Islet precursor cell (in vitro differentiated cells): Measurements from ENCODE around the gene DIRAS2.
"Not testable (repeated sequence)": the region's sequence is repeated elsewhere in the genome, so short reads cannot be mapped to it uniquely, and the experiment has no call there.

Experiments used
- DNase-seq: peaks from one replicate; pipeline ENCODE4 v3.0.0-alpha.2; 2018

Gene DIRAS2

DNA sequence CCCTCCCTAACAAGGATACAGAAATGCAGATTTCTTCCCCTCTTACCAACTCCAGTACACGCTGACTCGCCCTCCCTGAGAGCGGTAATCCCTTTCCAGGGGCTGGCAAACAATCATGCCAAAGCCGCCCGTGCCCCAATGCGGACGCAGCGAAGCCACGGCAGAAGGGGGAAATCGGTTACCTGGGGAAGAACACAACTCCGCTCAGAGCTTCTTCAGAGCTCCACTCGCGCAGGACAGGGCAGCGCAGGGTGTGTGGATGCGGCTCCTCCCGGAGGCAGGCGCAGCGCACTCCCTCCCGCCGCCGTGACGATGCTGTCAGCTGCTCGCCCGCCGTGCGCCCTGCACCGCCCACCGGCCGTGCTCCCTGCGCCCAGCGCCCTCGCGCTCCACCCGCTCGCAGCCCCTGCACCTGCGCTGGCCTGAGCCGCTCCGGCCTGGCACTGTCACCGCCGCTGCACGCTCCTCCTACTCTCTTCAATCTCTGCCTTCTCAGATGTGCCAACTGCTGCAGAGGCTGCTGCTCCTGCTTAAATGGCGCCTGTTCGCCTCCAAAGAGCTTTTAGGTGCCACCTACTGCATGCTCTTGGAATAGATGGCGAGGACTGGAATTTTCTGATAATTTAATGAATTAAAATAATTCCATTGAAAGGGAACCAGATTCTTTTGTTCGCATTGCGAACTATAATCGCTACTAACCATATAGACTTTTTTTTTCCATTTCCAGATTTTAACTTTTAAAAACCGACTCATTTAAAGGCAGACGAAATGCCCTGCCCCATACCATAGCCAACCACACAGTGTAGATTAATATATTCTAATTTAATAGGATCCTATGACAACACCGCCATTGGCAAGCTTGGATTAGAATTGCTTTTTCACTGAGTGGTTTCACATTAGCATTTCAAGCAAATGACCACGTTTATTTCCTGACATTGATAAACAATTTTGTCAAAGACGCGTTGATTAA is at the start of gene DIRAS2:
DIRAS2 (minus strand) TSS at position 255 of the 970 bp plus-strand sequence. CDS start 28,997 bp downstream, outside the sequence.
- DNase-seq: peak; percentile 86

DNA sequence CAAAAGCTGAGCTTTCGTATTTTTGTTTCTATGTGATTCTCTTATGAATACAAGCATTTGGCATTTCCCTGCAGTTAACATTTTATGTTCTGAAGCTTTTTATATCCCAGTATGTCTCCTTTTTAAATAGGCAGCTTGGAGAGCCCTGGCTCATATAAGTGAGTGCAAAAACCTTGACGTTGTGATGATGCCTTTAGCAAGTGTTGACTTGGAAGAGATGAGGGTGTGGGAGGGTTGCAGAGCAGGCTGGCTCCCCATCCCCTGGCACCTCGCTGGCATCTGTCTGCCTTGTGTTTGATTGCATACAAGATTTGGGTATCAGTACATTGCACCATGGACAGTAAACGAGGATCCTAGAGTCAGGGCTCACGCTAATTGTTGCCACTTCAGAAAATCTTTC is 42.1 kb upstream of the DIRAS2 start:
- no peak for DNase-seq

DNA sequence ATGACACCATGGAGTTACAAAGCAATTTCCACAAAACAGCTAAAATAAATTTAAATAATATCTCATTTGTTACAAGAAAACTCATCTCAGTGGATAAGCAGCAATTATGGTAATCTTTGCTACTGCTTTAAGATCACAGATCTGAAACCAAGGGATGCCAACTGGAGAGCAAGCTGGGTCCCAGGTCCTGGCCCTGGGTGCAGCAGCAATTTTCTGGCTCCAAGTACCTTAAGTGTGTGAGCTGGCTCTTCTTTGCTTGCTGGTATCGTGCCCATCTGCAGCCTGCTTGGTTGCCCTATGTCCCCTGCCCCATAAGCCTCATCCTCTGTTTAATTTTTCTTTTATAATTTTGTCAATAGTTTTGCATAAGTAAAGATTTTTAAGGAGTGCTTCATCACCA is 41.5 kb upstream of the DIRAS2 start:
- DNase-seq: no peak

GRCh38 chr9:90680534-90680933 is 37.9 kb upstream of the DIRAS2 start:
- no peak for DNase-seq

DNA sequence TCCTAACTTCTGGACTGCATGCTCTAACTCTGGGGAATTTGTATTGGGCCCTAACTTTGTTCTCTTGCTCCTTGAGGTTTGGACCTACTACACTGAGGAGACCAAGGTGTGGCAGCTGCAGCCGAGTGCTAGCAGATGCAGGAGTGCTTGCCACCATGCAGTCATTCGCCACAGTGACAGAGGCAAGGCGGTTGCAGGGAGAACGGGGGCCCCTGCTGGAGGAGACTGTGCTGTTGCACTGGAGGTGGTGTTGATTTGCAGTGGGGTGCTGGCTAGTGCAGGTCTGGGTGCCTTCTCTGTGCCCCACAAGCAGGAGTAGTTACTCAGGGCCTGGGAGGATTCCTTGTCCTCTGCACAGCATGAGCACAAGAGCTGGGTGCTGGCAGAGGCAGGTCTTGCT is 22.4 kb upstream of the DIRAS2 start:
- DNase-seq: peak; percentile 64

DNA sequence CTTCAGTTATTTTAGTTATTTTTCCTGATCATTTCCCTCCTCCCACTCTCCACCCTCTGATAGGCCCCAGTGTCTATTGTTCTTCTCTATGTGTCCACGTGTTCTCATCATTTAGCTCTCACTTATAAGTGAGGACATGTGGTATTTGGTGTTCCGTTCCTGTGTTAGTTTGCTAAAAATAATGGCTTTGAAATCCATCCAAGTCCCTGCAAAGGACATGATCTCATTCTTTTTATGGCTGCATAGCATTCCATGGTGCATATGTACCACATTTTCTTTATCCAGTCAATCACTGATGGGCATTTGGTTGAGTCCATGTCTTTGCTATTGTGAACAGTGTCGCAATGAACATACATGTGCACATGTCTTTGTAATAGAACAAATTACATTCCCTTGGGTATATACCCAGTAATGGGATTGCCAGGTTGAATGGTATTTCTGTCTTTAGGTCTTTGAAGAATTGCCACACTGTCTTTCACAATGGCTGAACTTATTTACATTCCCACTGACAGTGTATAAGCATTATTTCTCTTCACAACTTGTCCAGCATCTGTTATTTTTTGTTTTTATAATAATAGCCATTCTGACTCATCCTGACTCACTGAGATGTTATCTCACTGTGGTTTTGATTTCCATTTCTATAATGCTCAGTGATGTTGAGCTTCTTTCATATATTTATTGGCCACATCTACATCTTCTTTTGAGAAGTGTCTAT is 17.2 kb upstream of the DIRAS2 start:
- DNase-seq: no peak

- no peak for DNase-seq
These were observed 16.2 kb upstream of the DIRAS2 start for GRCh38 chr9:90658783-90659182.

GRCh38 chr9:90658181-90658580 is 15.6 kb upstream of the DIRAS2 start:
- no peak for DNase-seq

GRCh38 chr9:90656876-90657275 is 14.3 kb upstream of the DIRAS2 start:
- DNase-seq: not testable (repeated sequence)

DNA sequence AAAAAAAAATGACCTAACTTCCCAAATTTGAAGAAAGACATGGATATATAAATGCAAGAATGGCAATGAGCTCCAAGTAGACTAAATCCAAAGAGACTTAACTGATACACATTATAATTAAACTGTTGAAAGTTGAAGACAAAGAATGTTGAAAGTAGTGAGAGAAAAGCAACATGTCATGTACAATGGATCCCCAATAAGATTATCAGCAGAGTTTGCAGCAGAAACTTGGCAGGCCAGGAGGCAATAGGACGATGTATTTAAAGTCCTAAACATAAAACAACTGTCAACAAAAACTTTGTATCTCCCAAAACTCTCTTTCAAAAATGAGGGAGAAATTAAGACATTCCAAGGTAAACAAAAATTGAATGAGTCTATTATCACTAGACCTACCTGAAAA is 8.6 kb upstream of the DIRAS2 start:
- DNase-seq: no peak

GRCh38 chr9:90647843-90648242 is 5.2 kb upstream of the DIRAS2 start:
- no peak for DNase-seq

DNA sequence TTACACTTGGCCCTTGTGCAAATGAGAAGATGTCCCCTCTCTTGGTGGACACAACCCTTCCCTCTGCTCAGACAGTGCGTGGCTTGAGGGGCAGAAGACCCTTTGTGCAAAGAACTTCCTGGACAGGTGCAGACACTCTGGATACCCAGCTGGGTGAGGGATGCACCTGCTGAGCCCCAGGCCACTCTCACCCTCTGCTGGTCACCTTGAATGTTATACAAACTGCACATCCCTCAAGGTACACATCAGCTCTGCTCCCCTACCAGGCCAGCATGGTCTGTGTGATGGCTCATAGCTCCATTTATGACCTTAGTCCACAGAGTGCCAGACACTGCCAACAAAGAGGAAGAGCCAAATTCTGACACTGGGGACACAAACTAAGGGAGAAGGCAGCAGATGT is 3.1 kb upstream of the DIRAS2 start:
- no peak for DNase-seq

- peak; percentile 82 for DNase-seq
These were observed 638 bp downstream of the DIRAS2 start for GRCh38 chr9:90641884-90642487.

GRCh38 chr9:90641086-90641485 is 1.5 kb downstream of the DIRAS2 start:
- no peak for DNase-seq

GRCh38 chr9:90640361-90640760 is 2.3 kb downstream of the DIRAS2 start:
- no peak for DNase-seq

- DNase-seq: no peak
These were observed 5.0 kb downstream of the DIRAS2 start for GRCh38 chr9:90637626-90638025.

DNA sequence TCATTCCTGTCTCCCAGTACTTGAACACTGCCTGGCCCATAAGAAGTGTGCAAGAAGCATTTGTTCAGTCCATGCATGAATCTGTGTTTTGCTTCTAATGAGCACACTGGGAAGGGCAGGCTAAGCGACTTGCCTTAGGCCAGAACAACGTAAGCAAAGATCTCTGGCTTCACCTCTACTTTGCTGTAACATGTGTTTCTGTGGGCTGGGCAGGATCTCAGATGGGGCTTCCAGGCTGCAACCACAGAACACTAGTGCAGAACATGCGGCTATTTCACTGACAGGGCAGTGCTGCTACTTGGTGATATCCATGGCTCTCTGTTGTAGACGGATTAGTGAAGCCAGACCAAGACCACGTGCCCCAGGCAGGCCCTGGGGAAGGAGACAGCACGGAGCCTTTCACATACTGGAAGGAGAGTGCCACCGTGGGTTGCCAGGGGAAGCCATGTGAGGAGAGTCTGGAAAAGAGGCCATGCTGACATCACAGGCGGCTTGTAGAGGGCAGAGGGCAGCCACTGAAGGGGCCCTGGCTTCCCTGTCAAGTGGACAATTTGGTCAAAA is 9.9 kb downstream of the DIRAS2 start:
- peak; percentile 68 for DNase-seq

DNA sequence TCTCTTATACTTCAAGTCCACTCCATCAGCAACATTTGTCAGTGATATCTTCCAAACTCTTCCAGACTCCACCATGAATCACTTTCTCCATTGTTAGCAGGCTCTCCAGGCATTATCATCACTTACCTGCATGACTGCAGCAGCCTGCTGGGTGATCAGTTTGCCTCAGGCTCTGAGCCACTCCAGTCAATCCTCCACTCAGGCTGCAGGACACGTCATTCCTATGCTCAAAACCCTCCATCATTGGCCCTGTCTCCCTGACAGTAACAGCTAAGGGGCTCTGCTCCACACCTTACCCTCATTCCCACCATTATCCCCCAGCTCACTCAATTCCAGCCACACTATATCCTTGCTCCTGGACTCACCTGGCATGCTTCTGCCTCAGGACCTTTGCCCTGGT is 10.7 kb downstream of the DIRAS2 start:
- DNase-seq: peak; percentile 84

DNA sequence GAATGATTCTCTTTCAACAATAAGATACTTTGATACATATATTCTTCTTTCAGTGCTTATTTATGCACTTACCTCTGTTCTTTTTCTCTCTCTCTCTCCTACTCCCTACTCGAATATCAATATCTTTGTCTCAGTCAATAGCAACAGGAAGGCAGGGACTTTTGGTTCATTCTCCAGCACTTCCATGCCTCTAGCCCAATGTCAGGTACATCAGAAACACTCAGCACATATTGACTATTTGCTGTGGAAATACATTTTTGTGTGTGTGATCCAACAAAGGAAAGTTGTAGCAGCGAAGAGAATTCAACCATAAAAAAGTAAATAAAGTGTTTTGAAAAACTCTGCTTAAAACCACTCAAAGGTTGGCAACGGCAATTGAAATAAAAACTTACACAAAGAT is 12.6 kb downstream of the DIRAS2 start:
- DNase-seq: no peak

- DNase-seq: no peak
These were observed 13.3 kb downstream of the DIRAS2 start for GRCh38 chr9:90629354-90629753.

- no peak for DNase-seq
These were observed 25.8 kb downstream of the DIRAS2 start for GRCh38 chr9:90616806-90617205.

- DNase-seq: no peak
These were observed 29.1 kb downstream of the DIRAS2 start for GRCh38 chr9:90613502-90613901.

DNA sequence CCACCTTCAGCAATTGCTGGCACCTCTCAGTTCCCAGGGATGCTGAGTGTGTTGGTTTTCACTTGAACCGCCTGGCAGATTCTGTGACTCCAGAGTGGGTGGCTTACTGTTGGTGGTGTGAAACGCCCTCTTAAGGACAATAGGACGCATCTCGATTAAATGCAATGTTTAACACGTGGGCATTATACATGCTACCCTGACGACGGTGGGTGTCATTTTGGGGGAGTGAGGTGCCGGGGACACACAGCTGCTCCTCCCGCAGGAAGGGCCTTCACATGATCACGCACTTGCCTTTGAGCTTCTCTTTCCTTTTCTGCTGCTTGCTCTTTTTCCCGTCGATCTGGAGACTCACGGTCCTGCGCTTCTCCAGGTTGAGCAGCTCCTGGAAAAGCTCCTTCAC is 29.7 kb downstream of the DIRAS2 start:
- DNase-seq: no peak
